ENCODE measurements around the gene LIX1. TPM values are rescaled to one million over a fixed set of nuclear protein-coding genes. Genes with fewer than 3 reads are reported as not detected.

The LIX1 gene
- total and polyA plus RNA-seq, 2 of the 13 experiments (the other 11 are each of a cell fraction or from before 2014, with no cell fraction given) = not detected

DNA sequence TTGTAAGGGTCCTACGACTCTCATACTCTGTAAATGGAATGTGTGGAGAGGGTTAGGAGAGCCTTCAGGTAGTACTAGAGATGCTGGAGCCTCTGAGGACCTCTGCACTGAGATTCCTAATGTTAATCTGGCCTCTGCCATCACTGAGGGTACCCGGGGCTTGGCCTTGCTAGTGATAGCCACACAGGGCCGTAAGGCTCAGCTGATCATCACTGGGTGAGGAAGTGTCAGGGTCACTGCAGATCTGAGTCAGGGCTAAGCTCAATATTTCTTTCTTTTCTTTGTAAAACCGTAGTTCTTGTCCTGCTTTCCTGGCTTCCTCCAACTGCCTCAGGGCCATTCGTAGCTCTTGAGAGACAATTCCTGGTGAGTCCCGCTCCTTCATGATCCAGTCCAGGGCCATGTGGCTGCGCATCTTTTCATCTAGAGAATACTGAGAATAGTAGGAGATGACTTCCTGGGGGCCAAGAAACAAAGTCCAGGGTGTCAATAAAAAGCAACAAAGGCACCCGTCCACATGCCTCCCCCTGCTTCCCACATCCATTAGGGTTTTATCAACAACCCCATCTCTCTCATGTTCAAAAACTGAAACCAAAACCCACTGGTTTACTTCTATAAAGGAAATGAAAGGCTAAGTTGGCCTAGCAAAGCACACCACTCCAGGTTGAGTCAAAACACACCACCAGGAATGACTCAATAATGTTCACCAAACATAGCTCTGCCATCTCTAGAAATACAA lies 47.7 kb downstream of the LIX1 start:
- TF ChIP-seq KAT7 (CRISPR knock-in tag; IDR thresholded peaks at IDR 0.05; ENCODE audit: borderline replicate concordance) = no peak
- no peak for TF ChIP-seq RFX3 (CRISPR knock-in tag; IDR thresholded peaks at IDR 0.05)
- TF ChIP-seq KMT2A (CRISPR knock-in tag; IDR thresholded peaks at IDR 0.05) = no peak
- TF ChIP-seq TOPORS (CRISPR knock-in tag; IDR thresholded peaks at IDR 0.05) = no peak
- no peak for TF ChIP-seq ZNF205 (CRISPR knock-in tag; IDR thresholded peaks at IDR 0.05)
- no peak for TF ChIP-seq SATB2 (CRISPR knock-in tag; IDR thresholded peaks at IDR 0.05)
- TF ChIP-seq ZBTB20 (CRISPR knock-in tag; IDR thresholded peaks at IDR 0.05; ENCODE audit: borderline replicate concordance, low read depth) = no peak
- TF ChIP-seq, protein P1, sequence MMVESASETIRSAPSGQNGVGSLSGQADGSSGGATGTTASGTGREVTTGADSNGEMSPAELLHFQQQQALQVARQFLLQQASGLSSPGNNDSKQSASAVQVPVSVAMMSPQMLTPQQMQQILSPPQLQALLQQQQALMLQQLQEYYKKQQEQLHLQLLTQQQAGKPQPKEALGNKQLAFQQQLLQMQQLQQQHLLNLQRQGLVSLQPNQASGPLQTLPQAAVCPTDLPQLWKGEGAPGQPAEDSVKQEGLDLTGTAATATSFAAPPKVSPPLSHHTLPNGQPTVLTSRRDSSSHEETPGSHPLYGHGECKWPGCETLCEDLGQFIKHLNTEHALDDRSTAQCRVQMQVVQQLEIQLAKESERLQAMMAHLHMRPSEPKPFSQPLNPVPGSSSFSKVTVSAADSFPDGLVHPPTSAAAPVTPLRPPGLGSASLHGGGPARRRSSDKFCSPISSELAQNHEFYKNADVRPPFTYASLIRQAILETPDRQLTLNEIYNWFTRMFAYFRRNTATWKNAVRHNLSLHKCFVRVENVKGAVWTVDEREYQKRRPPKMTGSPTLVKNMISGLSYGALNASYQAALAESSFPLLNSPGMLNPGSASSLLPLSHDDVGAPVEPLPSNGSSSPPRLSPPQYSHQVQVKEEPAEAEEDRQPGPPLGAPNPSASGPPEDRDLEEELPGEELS (CRISPR knock-in tag; IDR thresholded peaks at IDR 0.05) = no peak
- no peak for TF ChIP-seq ZNF607 (CRISPR knock-in tag; IDR thresholded peaks at IDR 0.05; ENCODE audit: borderline replicate concordance)
- TF ChIP-seq, protein P2, sequence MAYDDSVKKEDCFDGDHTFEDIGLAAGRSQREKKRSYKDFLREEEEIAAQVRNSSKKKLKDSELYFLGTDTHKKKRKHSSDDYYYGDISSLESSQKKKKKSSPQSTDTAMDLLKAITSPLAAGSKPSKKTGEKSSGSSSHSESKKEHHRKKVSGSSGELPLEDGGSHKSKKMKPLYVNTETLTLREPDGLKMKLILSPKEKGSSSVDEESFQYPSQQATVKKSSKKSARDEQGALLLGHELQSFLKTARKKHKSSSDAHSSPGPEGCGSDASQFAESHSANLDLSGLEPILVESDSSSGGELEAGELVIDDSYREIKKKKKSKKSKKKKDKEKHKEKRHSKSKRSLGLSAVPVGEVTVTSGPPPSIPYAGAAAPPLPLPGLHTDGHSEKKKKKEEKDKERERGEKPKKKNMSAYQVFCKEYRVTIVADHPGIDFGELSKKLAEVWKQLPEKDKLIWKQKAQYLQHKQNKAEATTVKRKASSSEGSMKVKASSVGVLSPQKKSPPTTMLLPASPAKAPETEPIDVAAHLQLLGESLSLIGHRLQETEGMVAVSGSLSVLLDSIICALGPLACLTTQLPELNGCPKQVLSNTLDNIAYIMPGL (CRISPR knock-in tag; IDR thresholded peaks at IDR 0.05; ENCODE audit: borderline replicate concordance in 1 of 2, low read depth in 1 of 2) = no peak
- TF ChIP-seq EZH2 (conservative IDR thresholded peaks at IDR 0.05; ENCODE audit: low read depth, low read length) = no peak
- intact Hi-C loops (cut with micrococcal nuclease; ENCODE audit: unreplicated experiment) (no loop called here), in situ Hi-C loops (cut with HindIII; ENCODE audit: extremely low pct_ligation_motif_present, low pct_unique_long_range_greater_than_20kb) (no loop called here)
- ATAC-seq (no peak), FAIRE-seq (no peak), DNase-seq (ENCODE audit: low spot score) (no peak)
- no peak overlapping the region for H2AFZ ChIP-seq (ENCODE audit: low read length)
- no peak overlapping the region for H3K4me3 ChIP-seq (replicated peaks in 1 of 3; ENCODE audit: insufficient read depth in 1 of 3, low read depth in 2 of 3, low read length in 3 of 3)
- H3K4me2 ChIP-seq (ENCODE audit: low read depth, low read length) = no peak overlapping the region
- no peak overlapping the region for H3K27ac ChIP-seq (ENCODE audit: extremely low read length, insufficient read depth, low read length)
- POLR2A ChIA-PET = no interaction called here
- H3K79me2 ChIP-seq (ENCODE audit: insufficient read depth, low read length) = no peaks in the 10 kb centered on the region
- H4K20me1 ChIP-seq (ENCODE audit: insufficient read depth, low read length) = no peaks in the 10 kb centered on the region
- H3K9ac ChIP-seq (ENCODE audit: insufficient read depth, low read depth, low read length) = no peak overlapping the region
- no peaks in the 10 kb centered on the region for H3K27me3 ChIP-seq (ENCODE audit: control insufficient read depth in 1 of 2, insufficient read depth in 2 of 2, low read length in 2 of 2)
- no peaks in the 10 kb centered on the region for H3K4me1 ChIP-seq (ENCODE audit: insufficient read depth, low read length)
- H3K9me3 ChIP-seq (ENCODE audit: low read length) = no peaks in the 10 kb centered on the region
- CTCF ChIA-PET (ENCODE audit: low intra/inter-chr PET ratio, low total read pairs) = no interaction called here
- no TSS peak for BruUV-seq (replicated peaks)
- WGBS (ENCODE audit: low lambda C conversion rate) = 42% methylated on average over 7 of the region's 8 CpGs
- H3K36me3 ChIP-seq (replicated peaks in 1 of 2; ENCODE audit: control insufficient read depth in 1 of 2, insufficient read depth in 2 of 2, low read length in 2 of 2) = no peaks in the 10 kb centered on the region
